ENCODE data around the gene ETNK2. TPM values are rescaled to one million over a fixed set of nuclear protein-coding genes. Genes with fewer than 3 reads are reported as not detected.

ETNK2 gene
- total RNA-seq, 1 donor from 2014 or later, result 5.0 TPM

GRCh38 chr1:204126386-204126785 is 25.5 kb downstream of the ETNK2 start:
- Mint-ChIP-seq H3K4me3 (ENCODE audit: unreplicated experiment) (no peak overlapping the region), H3K9me3 (ENCODE audit: unreplicated experiment) (peaks cover 3% of the 10 kb centered on the region), H3K27me3 (ENCODE audit: unreplicated experiment) (peaks cover 7% of the 10 kb centered on the region), H3K4me1 (ENCODE audit: low read depth, unreplicated experiment) (peaks cover 5% of the 10 kb centered on the region), H3K36me3 (ENCODE audit: unreplicated experiment) (no peaks in the 10 kb centered on the region), H3K27ac (ENCODE audit: unreplicated experiment) (no peak overlapping the region)
- no peak for TF ChIP-seq CTCF (IDR thresholded peaks at IDR 0.05; ENCODE audit: partially characterized antibody, unreplicated experiment)
- no peak for DNase-seq

- H3K27me3 Mint-ChIP-seq (ENCODE audit: unreplicated experiment), result peaks cover 7% of the 10 kb centered on the region
- no peak for TF ChIP-seq CTCF (IDR thresholded peaks at IDR 0.05; ENCODE audit: partially characterized antibody, unreplicated experiment)
- H3K27ac Mint-ChIP-seq (ENCODE audit: unreplicated experiment), result no peak overlapping the region
- no peak overlapping the region for H3K4me3 Mint-ChIP-seq (ENCODE audit: unreplicated experiment)
- peaks cover 5% of the 10 kb centered on the region for H3K4me1 Mint-ChIP-seq (ENCODE audit: low read depth, unreplicated experiment)
- no peaks in the 10 kb centered on the region for H3K36me3 Mint-ChIP-seq (ENCODE audit: unreplicated experiment)
- peaks cover 3% of the 10 kb centered on the region for H3K9me3 Mint-ChIP-seq (ENCODE audit: unreplicated experiment)
- no peak for DNase-seq
Observed at GRCh38 chr1:204125759-204126351, 26.0 kb downstream of the ETNK2 start.

GRCh38 chr1:204124639-204125038 is 27.2 kb downstream of the ETNK2 start:
- no peak for TF ChIP-seq CTCF (IDR thresholded peaks at IDR 0.05; ENCODE audit: partially characterized antibody, unreplicated experiment)
- Mint-ChIP-seq H3K27ac (ENCODE audit: unreplicated experiment) (no peak overlapping the region), H3K9me3 (ENCODE audit: unreplicated experiment) (peaks cover 3% of the 10 kb centered on the region), H3K4me1 (ENCODE audit: low read depth, unreplicated experiment) (peaks cover 5% of the 10 kb centered on the region), H3K27me3 (ENCODE audit: unreplicated experiment) (peaks cover 7% of the 10 kb centered on the region), H3K36me3 (ENCODE audit: unreplicated experiment) (no peaks in the 10 kb centered on the region), H3K4me3 (ENCODE audit: unreplicated experiment) (no peak overlapping the region)
- DNase-seq, result no peak

- Mint-ChIP-seq H3K27me3 (ENCODE audit: unreplicated experiment) (peaks cover 5% of the 10 kb centered on the region), H3K9me3 (ENCODE audit: unreplicated experiment) (peaks cover 3% of the 10 kb centered on the region), H3K36me3 (ENCODE audit: unreplicated experiment) (no peaks in the 10 kb centered on the region), H3K27ac (ENCODE audit: unreplicated experiment) (no peak overlapping the region), H3K4me3 (ENCODE audit: unreplicated experiment) (no peak overlapping the region), H3K4me1 (ENCODE audit: low read depth, unreplicated experiment) (peaks cover 3% of the 10 kb centered on the region)
- peak; percentile 35 for TF ChIP-seq CTCF (IDR thresholded peaks at IDR 0.05; ENCODE audit: partially characterized antibody, unreplicated experiment)
- peak; percentile 43 for DNase-seq
Observed at GRCh38 chr1:204123376-204123775, 28.5 kb downstream of the ETNK2 start.

- no peak for TF ChIP-seq CTCF (IDR thresholded peaks at IDR 0.05; ENCODE audit: partially characterized antibody, unreplicated experiment)
- Mint-ChIP-seq H3K9me3 (ENCODE audit: unreplicated experiment) (no peaks in the 10 kb centered on the region), H3K27me3 (ENCODE audit: unreplicated experiment) (peaks cover 4% of the 10 kb centered on the region), H3K4me1 (ENCODE audit: low read depth, unreplicated experiment) (peaks cover 3% of the 10 kb centered on the region), H3K4me3 (ENCODE audit: unreplicated experiment) (no peak overlapping the region), H3K27ac (ENCODE audit: unreplicated experiment) (no peak overlapping the region), H3K36me3 (ENCODE audit: unreplicated experiment) (no peaks in the 10 kb centered on the region)
- DNase-seq, result no peak
Observed at GRCh38 chr1:204121840-204122555, 29.8 kb downstream of the ETNK2 start.
